GM21529 (cell line): Measurements from ENCODE around the gene RETREG2.
"Not testable (repeated sequence)": the region's sequence is repeated elsewhere in the genome, so short reads cannot be mapped to it uniquely, and the experiment has no call there.

Experiments
- ATAC-seq: cut with Tn5 transposase; IDR thresholded peaks from one replicate; pipeline ENCODE4 v1.9.1; 2021; ENCODE audit not compliant: unreplicated experiment

The RETREG2 gene

DNA sequence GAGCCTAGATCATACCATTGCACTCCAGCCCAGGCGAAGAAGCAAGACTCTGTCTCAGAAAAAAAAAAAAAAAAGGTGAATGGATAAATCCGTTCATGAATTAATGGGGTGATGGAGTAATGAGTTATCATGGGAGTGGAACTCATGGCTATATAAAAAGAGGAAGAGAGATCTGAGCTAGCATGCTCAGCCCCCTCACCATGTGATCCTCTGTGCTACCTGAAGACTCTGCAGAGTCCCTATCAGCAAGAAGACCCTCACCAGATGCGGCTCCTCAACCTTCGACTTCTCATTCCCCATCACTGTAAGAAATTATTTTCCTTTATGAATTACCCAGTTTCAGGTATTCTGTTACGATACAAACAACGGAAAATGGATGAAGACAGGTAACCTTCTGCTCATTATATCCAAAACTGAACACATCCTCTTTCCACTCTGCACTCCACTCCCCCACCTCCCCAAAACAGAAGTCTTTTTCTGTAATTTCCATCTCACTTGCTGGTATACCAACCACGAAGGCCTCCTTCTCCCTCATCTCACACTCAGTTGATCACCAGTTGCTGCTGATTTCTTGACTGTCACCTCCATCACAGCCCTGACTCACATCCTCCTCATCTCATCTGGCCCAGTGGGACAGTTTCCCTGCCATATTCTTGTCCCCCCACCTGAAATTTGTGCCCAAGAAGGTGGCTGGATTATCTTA, 8.8 kb downstream of the RETREG2 start:
- ATAC-seq, result no peak

DNA sequence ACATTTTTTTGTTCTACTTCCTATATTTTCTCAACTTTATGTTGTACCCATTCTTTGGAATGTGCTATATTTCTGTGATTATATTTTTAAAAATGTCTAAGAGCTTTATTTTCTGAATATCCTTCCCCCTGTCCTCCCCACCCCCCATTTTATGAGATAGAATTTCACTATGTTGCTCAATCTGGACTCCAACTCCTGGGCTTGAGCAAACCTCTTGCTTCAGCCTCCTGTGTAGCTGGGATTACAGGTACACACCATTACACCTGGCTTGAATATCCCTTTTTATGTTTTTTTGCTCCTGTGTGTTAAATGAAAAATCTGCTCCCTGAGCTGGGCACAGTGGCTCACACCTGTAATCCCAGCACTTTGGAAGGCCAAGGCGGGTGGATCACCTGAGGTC, 19.3 kb downstream of the RETREG2 start:
- ATAC-seq, result no peak

DNA sequence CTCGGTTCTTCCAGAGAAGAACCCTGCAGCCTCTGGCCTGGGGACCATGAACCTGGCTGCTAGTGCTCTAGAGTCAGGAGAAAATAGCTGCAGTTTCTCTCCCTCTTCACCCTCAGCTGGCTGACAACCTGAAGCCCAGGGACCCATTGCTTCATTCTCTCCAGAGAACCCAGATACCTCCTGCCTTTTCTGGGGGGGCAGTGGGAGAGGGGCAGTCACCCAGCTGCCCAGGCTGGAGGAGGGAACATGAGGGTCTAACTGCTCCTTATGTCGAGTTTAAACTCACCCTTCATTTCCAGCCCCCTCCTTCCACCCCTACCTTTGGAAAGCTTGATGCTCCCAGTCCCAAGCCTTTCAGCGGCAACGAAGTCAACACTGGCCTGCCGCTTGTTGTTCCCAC, 20.9 kb downstream of the RETREG2 start:
- no peak for ATAC-seq

DNA sequence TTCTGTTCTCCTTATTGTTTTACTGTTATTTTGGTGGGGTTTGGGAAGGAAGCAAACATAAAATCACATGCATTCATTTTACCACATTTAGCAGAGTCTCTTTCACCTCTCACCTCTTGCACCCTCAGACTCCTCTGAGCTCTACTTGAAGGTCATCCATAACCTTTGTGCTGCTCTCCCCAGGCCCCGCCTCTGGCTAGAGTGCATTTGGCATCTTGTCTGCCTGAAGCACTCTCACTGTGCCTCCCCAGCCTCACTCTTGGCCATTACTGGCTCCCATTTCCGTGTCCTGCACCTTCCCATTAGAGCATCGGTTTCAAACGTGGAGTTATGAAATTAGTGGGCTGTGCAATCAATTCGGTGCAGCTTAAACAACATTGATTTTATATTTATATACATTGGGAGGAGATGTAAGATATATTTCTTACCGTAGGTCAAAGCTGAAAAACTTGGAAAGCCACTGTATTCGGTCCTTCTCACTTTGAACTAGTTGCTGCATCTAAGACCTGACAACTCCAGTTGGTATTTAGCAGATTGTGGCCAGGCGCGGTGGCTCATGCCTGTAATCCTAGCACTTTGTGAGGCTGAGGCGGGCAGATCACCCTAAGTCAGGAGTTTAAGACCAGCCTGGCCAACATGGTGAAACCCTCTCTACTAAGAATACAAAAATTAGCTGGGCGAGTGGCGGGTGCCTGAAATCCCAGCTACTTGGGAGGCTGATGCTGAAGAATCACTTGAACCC, 21.6 kb downstream of the RETREG2 start:
- no peak for ATAC-seq

DNA sequence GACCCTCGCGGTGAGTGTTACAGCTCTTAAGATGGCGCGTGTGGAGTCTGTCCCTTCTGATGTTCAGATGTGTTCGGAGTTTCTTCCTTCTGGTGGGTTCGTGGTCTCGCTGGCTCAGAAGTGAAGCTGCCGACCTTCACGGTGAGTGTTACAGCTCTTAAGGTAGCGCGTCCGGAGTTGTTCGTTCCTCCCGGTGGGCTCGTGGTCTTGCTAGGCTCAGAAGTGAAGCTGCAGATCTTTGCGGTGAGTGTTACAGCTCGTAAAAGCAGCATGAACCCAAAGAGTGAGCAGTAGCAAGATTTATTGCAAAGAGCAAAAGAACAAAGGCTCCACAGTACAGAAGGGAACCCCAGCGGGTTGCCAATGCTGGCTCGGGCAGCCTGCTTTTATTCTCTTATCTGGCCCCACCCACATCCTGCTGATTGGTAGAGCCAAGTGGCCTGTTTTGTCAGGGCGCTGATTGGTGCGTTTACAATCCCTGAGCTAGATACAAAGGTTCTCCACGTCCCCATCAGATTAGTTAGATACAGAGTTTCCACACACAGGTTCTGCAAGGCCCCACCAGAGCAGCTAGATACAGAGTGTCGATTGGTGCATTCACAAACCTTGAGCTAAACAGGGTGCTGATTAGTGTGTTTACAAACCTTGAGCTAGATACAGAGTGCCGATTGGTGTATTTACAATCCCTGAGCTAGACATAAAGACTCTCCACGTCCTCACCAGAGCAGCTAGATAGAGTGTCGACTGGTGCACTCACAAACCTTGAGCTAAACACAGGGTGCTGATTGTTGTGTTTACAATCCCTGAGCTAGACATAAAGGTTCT, 22.6 kb downstream of the RETREG2 start:
- ATAC-seq, result not testable (repeated sequence)

DNA sequence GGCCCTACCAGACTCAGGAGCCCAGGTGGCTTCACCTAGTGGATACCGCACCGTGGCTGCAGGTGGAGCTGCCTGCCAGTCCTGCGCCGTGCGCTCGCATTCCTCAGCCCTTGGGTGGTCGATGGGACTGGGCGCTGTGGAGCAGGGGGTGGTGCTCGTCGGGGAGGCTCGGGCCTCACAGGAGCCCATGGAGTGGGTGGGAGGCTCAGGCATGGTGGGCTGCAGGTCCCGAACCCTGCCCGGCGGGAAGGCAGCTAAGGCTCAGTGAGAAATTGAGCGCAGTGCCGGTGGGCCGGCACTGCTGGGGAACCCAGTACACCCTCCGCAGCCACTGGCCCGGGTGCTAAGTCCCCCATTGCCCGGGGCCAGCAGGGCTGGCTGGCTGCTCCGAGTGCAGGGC, 23.3 kb downstream of the RETREG2 start:
- ATAC-seq, result not testable (repeated sequence)

DNA sequence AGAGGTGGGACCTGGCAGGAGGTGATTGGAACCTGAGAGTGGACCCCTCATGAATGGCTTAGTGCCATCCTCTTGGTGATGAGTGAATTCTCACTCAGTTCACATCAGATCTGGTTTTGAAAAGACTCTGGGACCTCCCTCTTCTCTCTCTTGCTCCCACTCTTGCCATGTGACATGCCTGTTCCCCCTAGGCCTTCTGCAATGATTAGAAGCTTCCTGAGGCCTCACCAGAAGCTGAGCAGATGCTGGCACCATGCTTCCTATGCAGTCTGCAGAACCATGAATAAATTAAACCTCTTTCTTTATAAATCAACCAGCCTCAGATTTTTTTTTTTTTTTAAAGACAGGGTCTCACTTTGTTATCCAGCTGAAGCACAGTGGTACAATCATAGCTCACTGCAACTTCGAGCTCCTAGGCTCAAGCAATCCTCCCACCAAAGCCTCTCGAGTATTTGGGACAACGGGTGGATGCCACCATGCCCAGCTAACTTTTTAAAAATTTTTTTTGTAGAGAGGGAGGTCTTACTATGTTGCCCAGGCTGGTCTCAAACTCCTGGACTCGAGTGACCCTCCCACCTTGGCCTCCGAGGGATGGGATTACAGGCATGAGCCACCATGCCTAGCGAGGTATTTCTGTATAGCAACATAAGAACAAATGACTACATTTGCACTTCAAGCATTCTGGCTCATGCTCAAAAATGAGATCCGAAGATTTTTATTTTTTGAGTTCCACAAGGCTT, 26.5 kb downstream of the RETREG2 start:
- no peak for ATAC-seq

DNA sequence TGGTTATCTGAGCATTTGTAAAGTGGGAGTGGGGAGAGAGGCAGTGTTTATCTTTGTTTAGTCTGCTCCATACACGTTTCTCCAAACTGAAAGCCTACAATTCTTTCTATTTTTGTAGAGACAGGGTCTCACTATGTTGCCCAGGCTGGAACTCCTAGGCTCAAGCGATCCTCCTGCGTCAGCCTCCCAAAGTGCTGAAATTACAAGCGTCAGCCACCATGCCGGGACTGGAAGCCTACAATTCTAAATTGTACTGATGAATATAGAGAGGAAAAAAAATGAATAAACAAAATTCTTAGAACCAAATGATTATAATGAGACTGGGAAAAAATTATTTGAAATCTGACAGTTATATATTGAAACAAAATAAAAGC, 27.1 kb downstream of the RETREG2 start:
- no peak for ATAC-seq

DNA sequence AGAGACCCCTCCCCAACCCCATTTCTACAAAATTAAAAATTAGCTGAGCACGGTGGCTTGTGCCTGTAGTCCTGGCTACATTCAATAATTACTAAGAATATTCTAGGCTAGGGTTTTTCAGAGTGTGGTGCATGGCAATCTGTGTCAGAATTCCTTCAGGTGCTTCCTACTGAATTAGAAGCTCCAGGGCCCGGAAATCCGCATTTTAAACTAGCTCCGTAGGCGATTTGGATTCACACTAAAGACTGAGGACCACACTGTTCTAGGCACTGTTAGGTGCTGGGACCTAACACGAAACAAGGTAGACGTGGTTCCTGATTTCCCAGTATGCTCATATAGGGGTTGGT, 27.9 kb downstream of the RETREG2 start:
- no peak for ATAC-seq

DNA sequence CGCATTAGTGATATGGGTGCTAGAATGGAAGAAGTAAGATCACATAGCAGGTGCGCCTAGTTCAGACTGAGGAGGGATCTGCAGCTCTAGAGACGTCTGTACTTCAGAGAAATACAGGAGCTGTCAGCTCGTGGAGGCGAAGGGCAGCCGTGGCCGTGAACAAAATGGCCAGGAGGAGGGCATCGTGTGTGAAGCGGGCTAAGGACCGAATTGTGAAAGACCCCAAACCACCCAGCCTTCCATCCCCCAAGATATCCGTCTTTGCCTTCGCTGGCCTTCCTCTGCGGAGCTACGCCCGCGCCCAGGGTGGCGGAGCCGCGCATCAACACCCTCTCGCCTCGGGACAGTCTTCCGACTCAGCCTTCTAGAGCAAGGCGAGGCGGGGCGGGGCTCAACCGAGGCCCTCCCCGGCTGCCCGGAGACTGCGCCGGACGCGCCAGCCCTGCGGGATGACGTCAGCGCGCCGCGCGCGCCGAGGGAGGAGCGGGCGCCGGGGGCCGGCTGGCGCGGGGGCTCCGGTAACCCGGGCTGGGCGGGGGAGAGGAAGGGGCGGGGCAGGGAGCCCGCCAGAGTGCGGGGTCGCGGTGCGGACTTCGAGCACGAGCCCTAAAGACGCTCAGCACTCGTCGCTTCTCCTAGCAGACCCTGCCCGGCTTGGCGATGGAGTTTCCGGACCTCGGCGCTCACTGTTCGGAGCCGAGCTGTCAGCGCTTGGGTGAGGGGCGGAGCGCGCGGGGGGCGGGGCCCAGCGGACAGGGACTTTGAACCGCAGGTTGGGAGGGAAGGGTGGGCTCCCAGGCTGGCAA, 28.5 kb downstream of the RETREG2 start, which contains the start of gene ZFAND2B:
Gene ZFAND2B (plus strand): TSS at position 455 of the 806 bp plus-strand sequence. CDS start 206 bp downstream, at position 661.
- ATAC-seq, result peak; percentile 96

DNA sequence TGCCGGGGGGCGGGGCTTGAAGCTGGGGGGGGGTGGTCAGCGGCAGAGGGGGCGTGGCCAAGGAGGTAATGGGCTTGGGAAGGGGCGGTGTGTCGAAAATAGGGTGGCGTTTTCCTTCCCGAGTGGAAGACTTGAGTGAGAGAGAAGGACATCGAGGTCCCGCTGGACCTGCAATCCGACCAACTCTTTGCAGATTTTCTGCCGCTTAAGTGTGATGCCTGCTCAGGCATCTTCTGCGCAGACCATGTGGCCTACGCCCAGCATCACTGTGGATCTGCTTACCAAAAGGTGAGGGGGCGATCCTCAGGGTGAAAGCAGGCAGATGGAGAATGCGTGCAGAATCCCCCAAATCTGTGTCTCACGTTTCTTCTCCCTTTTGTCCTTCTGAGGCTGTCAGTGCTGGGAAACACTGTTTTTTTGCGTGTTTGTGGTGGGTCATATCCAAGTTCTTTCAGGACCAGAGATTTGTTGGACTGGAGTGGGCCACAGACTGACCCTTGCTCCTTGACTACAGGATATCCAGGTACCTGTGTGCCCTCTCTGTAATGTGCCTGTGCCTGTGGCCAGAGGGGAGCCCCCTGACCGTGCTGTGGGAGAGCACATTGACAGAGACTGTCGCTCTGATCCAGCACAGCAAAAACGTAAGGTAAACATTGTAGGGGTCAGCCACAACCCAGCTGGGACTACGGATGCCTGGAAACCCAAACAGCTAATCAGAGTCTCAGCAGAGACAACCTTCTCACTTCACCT, 29.2 kb downstream of the RETREG2 start:
- ATAC-seq, result no peak

DNA sequence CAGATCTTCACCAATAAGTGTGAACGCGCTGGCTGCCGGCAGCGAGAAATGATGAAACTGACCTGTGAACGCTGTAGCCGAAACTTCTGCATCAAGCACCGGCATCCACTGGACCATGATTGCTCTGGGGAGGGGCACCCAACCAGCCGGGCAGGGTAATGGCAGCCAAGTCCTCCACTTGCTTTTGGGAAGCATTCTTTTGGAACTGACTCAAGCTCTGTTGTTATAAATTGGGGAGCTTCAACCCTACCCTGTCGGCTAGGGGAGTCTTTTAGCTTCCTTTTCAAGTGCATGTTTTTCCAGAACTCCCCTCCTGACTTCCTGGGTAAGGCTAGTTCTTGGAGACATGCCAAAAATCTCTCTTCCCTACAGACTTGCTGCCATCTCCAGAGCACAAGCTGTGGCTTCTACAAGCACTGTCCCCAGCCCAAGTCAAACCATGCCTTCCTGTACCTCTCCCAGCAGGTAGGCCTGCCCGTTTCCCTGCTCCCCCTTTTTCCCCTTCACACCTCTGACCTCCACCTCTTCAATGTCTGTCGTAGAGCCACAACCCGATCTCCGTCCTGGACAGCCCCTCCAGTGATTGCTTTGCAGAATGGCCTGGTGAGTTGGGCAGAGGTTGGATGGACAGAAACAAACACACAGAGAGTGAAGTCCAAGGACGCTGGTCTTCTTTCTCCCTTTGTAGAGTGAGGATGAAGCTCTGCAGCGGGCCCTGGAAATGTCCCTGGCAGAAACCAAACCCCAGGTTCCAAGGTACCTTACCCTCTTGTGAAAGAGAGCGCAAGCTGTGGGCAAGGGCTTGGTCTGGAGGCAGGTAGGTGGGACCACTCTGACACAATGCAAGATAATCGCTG, 30.0 kb downstream of the RETREG2 start:
- no peak for ATAC-seq

DNA sequence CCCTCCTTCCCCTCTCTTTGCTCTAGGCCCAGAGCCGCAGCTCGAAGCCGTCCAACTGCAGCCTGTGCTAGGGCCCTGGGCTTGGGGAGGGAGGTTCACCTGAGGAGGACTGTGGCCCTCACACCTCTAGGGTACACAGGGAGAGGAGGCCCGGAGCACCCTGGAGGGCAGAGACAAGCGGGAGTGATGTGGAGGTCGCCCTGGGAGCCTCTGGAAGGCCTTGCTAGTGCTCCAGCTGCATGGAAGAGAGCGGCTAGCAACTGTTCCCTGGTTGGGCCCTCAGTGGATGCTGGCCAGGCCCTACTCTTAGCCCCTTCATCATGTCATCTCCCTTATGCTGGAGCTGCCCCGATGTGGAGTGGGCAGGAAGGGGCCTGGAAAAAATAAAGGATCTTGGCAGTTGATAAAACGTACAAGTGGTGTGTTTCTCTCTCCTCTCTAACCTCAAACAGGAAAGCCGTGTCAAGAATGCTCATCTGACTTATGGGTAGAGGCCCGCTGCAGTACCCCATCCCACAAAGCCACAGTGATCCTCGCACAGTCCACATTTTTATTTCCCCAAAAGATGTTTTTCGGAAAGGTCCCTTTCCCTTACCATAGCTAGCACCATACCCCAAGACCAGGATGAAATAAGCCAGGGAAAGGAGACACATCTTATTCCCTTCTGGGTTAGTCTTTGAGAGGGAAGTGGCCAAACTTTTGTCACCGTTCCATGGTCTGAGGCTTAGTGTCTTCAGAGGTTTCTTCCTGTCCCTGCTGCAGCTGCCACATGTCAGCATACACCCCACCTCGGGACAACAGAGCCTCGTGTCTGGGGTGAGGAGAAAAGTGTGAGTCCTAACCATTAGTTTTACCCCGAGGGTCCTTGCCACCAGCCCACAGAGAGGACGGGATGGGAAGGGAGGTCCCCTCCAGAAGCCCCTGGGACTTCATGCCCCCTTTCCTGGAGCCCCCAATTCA, 31.4 kb downstream of the RETREG2 start:
- no peak for ATAC-seq

DNA sequence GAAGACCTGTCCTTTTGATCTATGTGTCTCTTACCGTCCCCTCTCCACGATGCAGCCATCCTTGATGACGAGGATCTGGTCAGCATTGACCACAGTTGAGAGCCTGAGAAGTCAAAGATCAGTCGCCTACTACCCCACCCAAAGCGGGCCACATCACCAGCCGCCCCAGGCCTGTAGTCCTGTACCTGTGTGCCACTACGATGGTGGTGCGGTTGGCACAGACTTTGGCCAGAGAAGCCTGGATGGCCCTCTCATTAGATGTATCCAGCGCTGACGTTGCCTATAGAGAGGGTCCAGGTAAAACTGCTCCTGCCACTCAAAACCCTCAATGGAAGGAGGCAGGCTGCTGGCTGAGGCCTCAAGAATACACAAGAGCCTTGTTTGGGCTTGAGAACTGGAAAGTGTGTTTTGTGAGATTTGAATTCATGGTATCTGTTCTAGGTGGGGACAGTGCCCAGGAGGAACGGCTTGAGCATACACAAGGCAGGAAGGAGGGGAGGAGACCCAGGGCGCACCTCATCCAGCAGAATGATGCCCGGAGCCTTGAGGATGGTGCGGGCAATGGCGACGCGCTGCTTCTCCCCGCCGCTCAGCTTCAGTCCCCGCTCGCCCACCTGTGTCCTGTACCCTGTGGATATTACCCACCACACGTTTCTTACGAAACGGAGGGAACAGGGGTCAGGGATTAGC, 32.3 kb downstream of the RETREG2 start:
- no peak for ATAC-seq

DNA sequence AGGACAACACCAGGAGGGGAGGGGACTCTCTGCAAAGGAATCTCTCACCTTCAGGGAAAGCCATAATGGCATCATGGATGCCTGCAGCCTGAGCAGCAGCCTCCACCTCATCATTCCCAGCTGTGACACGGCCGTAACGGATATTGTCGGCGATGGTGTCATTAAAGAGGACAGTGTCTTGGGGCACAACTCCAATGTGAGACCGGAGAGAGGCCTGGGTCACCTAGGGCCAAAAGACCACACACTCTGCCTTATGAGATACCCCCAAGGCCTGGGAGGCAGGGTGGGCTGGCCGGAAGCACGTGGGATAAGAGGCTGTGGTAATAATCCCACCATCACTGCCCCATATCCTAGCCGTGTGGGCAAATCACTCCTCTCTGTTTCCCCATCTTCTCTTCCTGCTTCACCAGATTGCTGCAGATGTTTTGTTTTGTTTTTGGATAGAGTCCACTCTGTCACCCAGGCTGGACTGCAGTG, 32.8 kb downstream of the RETREG2 start:
- ATAC-seq, result no peak

DNA sequence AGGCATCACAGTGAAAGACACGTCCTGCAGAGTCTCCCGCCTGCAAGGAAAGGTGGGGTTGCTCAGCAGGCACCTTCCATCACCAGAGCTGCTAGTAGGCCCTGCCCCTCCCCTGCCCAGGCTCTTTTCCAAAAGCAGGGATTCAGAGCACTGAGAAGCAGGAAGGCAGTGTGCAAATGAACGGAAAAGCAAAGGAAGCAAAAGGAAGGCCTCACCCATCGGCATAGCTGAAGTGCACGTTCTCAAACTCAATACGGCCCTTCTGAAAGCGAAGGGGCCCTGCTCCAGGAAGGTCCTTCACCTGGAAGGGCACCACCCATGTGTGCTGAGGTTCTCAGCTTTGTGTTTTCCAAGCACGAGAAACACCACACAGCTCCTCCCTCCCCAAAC, 34.9 kb downstream of the RETREG2 start:
- no peak for ATAC-seq
